SH-SY5Y (cell line): ENCODE results near the gene DOK6.

ENCODE experiments used
- GATA2 ChIP-seq: IDR thresholded peaks from 2 replicates; pipeline ENCODE4 v1.6.1; 2011; ENCODE audit warnings: mild to moderate bottlenecking, low read depth, low read length
- GATA3 ChIP-seq: IDR thresholded peaks from 2 replicates; pipeline ENCODE4 v1.6.1; 2011; ENCODE audit warnings: low read depth, mild to moderate bottlenecking, low read length, moderate library complexity

GRCh38 chr18:69492861-69493260 is 92.2 kb downstream of the DOK6 start:
- TF ChIP-seq GATA3: no peak
- no peak for TF ChIP-seq GATA2
